ENCODE data around the gene MAP4K3.

GRCh38 chr2:39469807-39470206, 32.7 kb upstream of the MAP4K3 start:
- TF ChIP-seq, protein P1, sequence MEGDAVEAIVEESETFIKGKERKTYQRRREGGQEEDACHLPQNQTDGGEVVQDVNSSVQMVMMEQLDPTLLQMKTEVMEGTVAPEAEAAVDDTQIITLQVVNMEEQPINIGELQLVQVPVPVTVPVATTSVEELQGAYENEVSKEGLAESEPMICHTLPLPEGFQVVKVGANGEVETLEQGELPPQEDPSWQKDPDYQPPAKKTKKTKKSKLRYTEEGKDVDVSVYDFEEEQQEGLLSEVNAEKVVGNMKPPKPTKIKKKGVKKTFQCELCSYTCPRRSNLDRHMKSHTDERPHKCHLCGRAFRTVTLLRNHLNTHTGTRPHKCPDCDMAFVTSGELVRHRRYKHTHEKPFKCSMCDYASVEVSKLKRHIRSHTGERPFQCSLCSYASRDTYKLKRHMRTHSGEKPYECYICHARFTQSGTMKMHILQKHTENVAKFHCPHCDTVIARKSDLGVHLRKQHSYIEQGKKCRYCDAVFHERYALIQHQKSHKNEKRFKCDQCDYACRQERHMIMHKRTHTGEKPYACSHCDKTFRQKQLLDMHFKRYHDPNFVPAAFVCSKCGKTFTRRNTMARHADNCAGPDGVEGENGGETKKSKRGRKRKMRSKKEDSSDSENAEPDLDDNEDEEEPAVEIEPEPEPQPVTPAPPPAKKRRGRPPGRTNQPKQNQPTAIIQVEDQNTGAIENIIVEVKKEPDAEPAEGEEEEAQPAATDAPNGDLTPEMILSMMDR (IDR thresholded peaks at IDR 0.05) = no peak
- TF ChIP-seq, protein P2, sequence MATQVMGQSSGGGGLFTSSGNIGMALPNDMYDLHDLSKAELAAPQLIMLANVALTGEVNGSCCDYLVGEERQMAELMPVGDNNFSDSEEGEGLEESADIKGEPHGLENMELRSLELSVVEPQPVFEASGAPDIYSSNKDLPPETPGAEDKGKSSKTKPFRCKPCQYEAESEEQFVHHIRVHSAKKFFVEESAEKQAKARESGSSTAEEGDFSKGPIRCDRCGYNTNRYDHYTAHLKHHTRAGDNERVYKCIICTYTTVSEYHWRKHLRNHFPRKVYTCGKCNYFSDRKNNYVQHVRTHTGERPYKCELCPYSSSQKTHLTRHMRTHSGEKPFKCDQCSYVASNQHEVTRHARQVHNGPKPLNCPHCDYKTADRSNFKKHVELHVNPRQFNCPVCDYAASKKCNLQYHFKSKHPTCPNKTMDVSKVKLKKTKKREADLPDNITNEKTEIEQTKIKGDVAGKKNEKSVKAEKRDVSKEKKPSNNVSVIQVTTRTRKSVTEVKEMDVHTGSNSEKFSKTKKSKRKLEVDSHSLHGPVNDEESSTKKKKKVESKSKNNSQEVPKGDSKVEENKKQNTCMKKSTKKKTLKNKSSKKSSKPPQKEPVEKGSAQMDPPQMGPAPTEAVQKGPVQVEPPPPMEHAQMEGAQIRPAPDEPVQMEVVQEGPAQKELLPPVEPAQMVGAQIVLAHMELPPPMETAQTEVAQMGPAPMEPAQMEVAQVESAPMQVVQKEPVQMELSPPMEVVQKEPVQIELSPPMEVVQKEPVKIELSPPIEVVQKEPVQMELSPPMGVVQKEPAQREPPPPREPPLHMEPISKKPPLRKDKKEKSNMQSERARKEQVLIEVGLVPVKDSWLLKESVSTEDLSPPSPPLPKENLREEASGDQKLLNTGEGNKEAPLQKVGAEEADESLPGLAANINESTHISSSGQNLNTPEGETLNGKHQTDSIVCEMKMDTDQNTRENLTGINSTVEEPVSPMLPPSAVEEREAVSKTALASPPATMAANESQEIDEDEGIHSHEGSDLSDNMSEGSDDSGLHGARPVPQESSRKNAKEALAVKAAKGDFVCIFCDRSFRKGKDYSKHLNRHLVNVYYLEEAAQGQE (IDR thresholded peaks at IDR 0.05; ENCODE audit: insufficient read depth in 1 of 2, low read depth in 2 of 2, low read length in 1 of 2) = no peak

All from Panc1 (cell line).